ENCODE data around the gene DNER.

DNA sequence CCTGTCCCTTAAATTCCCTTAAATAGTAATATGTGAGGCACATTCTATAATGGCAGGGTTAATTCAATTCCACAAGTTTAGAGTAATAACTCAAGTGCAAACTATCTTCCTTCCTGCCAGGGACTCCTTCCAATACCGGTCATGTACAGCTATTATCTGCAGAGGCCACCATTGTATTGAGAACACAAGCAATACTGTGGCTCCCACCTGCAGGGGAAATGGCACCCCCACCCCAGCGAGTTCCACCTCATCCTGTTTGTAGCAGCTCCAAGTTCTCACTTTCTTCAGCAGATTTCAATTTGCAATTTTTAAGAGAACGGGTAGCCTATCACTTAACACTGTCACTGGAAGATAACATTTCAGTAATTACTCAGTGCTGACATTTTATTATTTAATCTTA, 271.2 kb downstream of the DNER start:
- no peak for TF ChIP-seq CTCF (IDR thresholded peaks at IDR 0.05)
- TF ChIP-seq POLR2A (IDR thresholded peaks at IDR 0.05) = no peak
